ENCODE data around the gene PTPRF. TPM values are rescaled to one million over a fixed set of nuclear protein-coding genes. Genes with fewer than 3 reads are reported as not detected.
"Not testable (repeated sequence)": the region's sequence is repeated elsewhere in the genome, so short reads cannot be mapped to it uniquely, and the experiment has no call there.

PTPRF gene
- total RNA-seq, 2 donors from 2014 or later: 6.3 to 30.7 TPM

- no peak overlapping the region for H3K4me3 Mint-ChIP-seq
- H3K36me3 Mint-ChIP-seq (ENCODE audit: low read depth): no peaks in the 10 kb centered on the region
- ATAC-seq (replicated peaks): no peak
- H3K27ac Mint-ChIP-seq: no peak overlapping the region
- H3K9me3 Mint-ChIP-seq: no peaks in the 10 kb centered on the region
- H3K27me3 Mint-ChIP-seq: peaks cover 4% of the 10 kb centered on the region
- no peaks in the 10 kb centered on the region for H3K4me1 Mint-ChIP-seq
Measured at GRCh38 chr1:43636006-43636641, 105.4 kb downstream of the PTPRF start.

GRCh38 chr1:43637267-43637666 is 106.6 kb downstream of the PTPRF start:
- H3K9me3 Mint-ChIP-seq: no peaks in the 10 kb centered on the region
- H3K4me1 Mint-ChIP-seq: no peaks in the 10 kb centered on the region
- H3K27me3 Mint-ChIP-seq: peaks cover 4% of the 10 kb centered on the region
- ATAC-seq (replicated peaks): no peak
- no peaks in the 10 kb centered on the region for H3K36me3 Mint-ChIP-seq (ENCODE audit: low read depth)
- H3K27ac Mint-ChIP-seq: no peak overlapping the region
- no peak overlapping the region for H3K4me3 Mint-ChIP-seq

- H3K36me3 Mint-ChIP-seq (ENCODE audit: low read depth); H3K27ac Mint-ChIP-seq; H3K4me3 Mint-ChIP-seq; H3K4me1 Mint-ChIP-seq; H3K9me3 Mint-ChIP-seq; H3K27me3 Mint-ChIP-seq; ATAC-seq (replicated peaks): not testable (repeated sequence)
Measured at GRCh38 chr1:43638381-43638780, 107.7 kb downstream of the PTPRF start.

GRCh38 chr1:43639976-43640794 is 109.5 kb downstream of the PTPRF start:
- Mint-ChIP-seq H3K27me3 (peaks cover 4% of the 10 kb centered on the region), H3K27ac (no peak overlapping the region), H3K4me3 (no peak overlapping the region), H3K4me1 (no peaks in the 10 kb centered on the region), H3K9me3 (no peaks in the 10 kb centered on the region), H3K36me3 (ENCODE audit: low read depth) (no peaks in the 10 kb centered on the region)
- no peak for ATAC-seq (replicated peaks)

GRCh38 chr1:43644558-43644957 is 113.9 kb downstream of the PTPRF start:
- Mint-ChIP-seq H3K4me3 (no peak overlapping the region), H3K9me3 (no peaks in the 10 kb centered on the region), H3K4me1 (no peaks in the 10 kb centered on the region), H3K27me3 (peaks cover 4% of the 10 kb centered on the region), H3K36me3 (ENCODE audit: low read depth) (no peaks in the 10 kb centered on the region), H3K27ac (no peak overlapping the region)
- no peak for ATAC-seq (replicated peaks)

GRCh38 chr1:43645461-43645860 is 114.8 kb downstream of the PTPRF start:
- Mint-ChIP-seq H3K27ac (no peak overlapping the region), H3K9me3 (no peaks in the 10 kb centered on the region)

GRCh38 chr1:43647331-43647730 is 116.6 kb downstream of the PTPRF start:
- H3K4me3 Mint-ChIP-seq; H3K27me3 Mint-ChIP-seq; ATAC-seq (replicated peaks); H3K9me3 Mint-ChIP-seq; H3K27ac Mint-ChIP-seq: not testable (repeated sequence)
- Mint-ChIP-seq H3K4me1 (peaks cover 15% of the 10 kb centered on the region), H3K36me3 (ENCODE audit: low read depth) (peaks cover 11% of the 10 kb centered on the region)

More at GRCh38 chr1:43645461-43645860, 114.8 kb downstream of the PTPRF start:
- Mint-ChIP-seq H3K27me3 (peaks cover 4% of the 10 kb centered on the region), H3K36me3 (ENCODE audit: low read depth) (peaks cover 8% of the 10 kb centered on the region), H3K4me3 (no peak overlapping the region), H3K4me1 (peaks cover under 1% of the 10 kb centered on the region)
- ATAC-seq (replicated peaks): no peak

- Mint-ChIP-seq H3K27me3 (no peaks in the 10 kb centered on the region), H3K4me3 (peak overlapping the region; percentile 99), H3K9me3 (no peaks in the 10 kb centered on the region), H3K36me3 (ENCODE audit: low read depth) (peaks cover 18% of the 10 kb centered on the region), H3K27ac (peak overlapping the region; percentile 93), H3K4me1 (peaks cover 20% of the 10 kb centered on the region)
- ATAC-seq (replicated peaks): no peak
Measured at GRCh38 chr1:43648221-43648847, 117.7 kb downstream of the PTPRF start.

- ATAC-seq (replicated peaks): no peak
- Mint-ChIP-seq H3K27ac (peak overlapping the region; percentile 93), H3K9me3 (no peaks in the 10 kb centered on the region), H3K27me3 (no peaks in the 10 kb centered on the region), H3K4me1 (peaks cover 24% of the 10 kb centered on the region), H3K36me3 (ENCODE audit: low read depth) (peaks cover 24% of the 10 kb centered on the region), H3K4me3 (peak overlapping the region; percentile 99)
Measured at GRCh38 chr1:43648876-43649477, 118.3 kb downstream of the PTPRF start.

GRCh38 chr1:43650310-43651085 is 119.8 kb downstream of the PTPRF start:
- H3K9me3 Mint-ChIP-seq: no peaks in the 10 kb centered on the region
- H3K4me3 Mint-ChIP-seq: peak overlapping the region; percentile 99
- H3K27me3 Mint-ChIP-seq: no peaks in the 10 kb centered on the region
- peaks cover 24% of the 10 kb centered on the region for H3K4me1 Mint-ChIP-seq
- peak; percentile 81 for ATAC-seq (replicated peaks)
- peak overlapping the region; percentile 93 for H3K27ac Mint-ChIP-seq
- H3K36me3 Mint-ChIP-seq (ENCODE audit: low read depth): peaks cover 40% of the 10 kb centered on the region

GRCh38 chr1:43651188-43651587 is 120.5 kb downstream of the PTPRF start:
- H3K36me3 Mint-ChIP-seq (ENCODE audit: low read depth): peaks cover 47% of the 10 kb centered on the region
- no peaks in the 10 kb centered on the region for H3K27me3 Mint-ChIP-seq
- H3K27ac Mint-ChIP-seq: peak overlapping the region; percentile 93
- no peaks in the 10 kb centered on the region for H3K9me3 Mint-ChIP-seq
- ATAC-seq (replicated peaks): no peak
- peaks cover 24% of the 10 kb centered on the region for H3K4me1 Mint-ChIP-seq
- H3K4me3 Mint-ChIP-seq: peak overlapping the region; percentile 99

GRCh38 chr1:43651902-43652301 is 121.2 kb downstream of the PTPRF start:
- no peaks in the 10 kb centered on the region for H3K9me3 Mint-ChIP-seq
- H3K27me3 Mint-ChIP-seq: no peaks in the 10 kb centered on the region
- H3K4me3 Mint-ChIP-seq: peak overlapping the region; percentile 99
- peaks cover 54% of the 10 kb centered on the region for H3K36me3 Mint-ChIP-seq (ENCODE audit: low read depth)
- H3K27ac Mint-ChIP-seq: peak overlapping the region; percentile 93
- peaks cover 24% of the 10 kb centered on the region for H3K4me1 Mint-ChIP-seq
- no peak for ATAC-seq (replicated peaks)

GRCh38 chr1:43653339-43653738 is 122.7 kb downstream of the PTPRF start:
- ATAC-seq (replicated peaks): no peak
- H3K4me3 Mint-ChIP-seq: no peak overlapping the region
- H3K27ac Mint-ChIP-seq: peak overlapping the region; percentile 21
- H3K4me1 Mint-ChIP-seq: peaks cover 24% of the 10 kb centered on the region
- no peaks in the 10 kb centered on the region for H3K9me3 Mint-ChIP-seq
- H3K36me3 Mint-ChIP-seq (ENCODE audit: low read depth): peaks cover 68% of the 10 kb centered on the region
- H3K27me3 Mint-ChIP-seq: no peaks in the 10 kb centered on the region

- H3K4me1 Mint-ChIP-seq: peaks cover 24% of the 10 kb centered on the region
- H3K27me3 Mint-ChIP-seq: no peaks in the 10 kb centered on the region
- peaks cover 74% of the 10 kb centered on the region for H3K36me3 Mint-ChIP-seq (ENCODE audit: low read depth)
- no peak for ATAC-seq (replicated peaks)
- no peaks in the 10 kb centered on the region for H3K9me3 Mint-ChIP-seq
- H3K27ac Mint-ChIP-seq: peak overlapping the region; percentile 21
- H3K4me3 Mint-ChIP-seq: no peak overlapping the region
Measured at GRCh38 chr1:43653893-43654292, 123.2 kb downstream of the PTPRF start.
